Neural cell (in vitro differentiated cells): ENCODE results near the gene TBC1D16. TPM values are rescaled to one million over a fixed set of nuclear protein-coding genes. Genes with fewer than 3 reads are reported as not detected.

Experiments
- H2AFZ ChIP-seq: fragments of 200-600, 300-800 bp; sonication (generic), shearing (Covaris generic); 2 replicates; pipeline ENCODE4 v1.6.0; 2014; ENCODE audit warnings: low read depth, mild to moderate bottlenecking, antibody characterized with exemption, low read length, moderate library complexity
- H3F3A ChIP-seq: fragments of 200-600 bp; shearing (Covaris generic); 2 replicates; pipeline ENCODE4 v1.6.1; 2016; ENCODE audit warnings: mild to moderate bottlenecking, moderate library complexity, mixed read lengths, antibody characterized with exemption, low read length; ENCODE audit not compliant: insufficient read depth, poor library complexity, severe bottlenecking
- H3K27ac ChIP-seq: fragments of 200-600, 300-800 bp; sonication (generic), shearing (Covaris generic); 2 replicates; pipeline ENCODE4 v1.5.1; 2014; ENCODE audit warnings: mild to moderate bottlenecking, low read length, moderate library complexity
- H3K27me3 ChIP-seq: fragments of 300-800, 200-600 bp; sonication (generic), shearing (Covaris generic); 2 replicates; pipeline ENCODE4 v1.6.0; 2014; ENCODE audit warnings: mild to moderate bottlenecking, low read depth, low read length, moderate library complexity; ENCODE audit not compliant: insufficient read depth
- H3K36me3 ChIP-seq: fragments of 300-800, 200-600 bp; sonication (generic), shearing (Covaris generic); 2 replicates; pipeline ENCODE4 v1.5.1; 2014; ENCODE audit warnings: mild to moderate bottlenecking, antibody characterized with exemption, low read length, moderate library complexity; ENCODE audit not compliant: insufficient read depth
- H3K4me2 ChIP-seq: fragments of 300-800, 200-600 bp; sonication (generic), shearing (Covaris generic); 2 replicates; pipeline ENCODE4 v1.6.0; 2014; ENCODE audit warnings: mild to moderate bottlenecking, low read length
- H3K4me3 ChIP-seq: fragments of 300-800, 200-600 bp; sonication (generic), shearing (Covaris generic); 2 replicates; pipeline ENCODE4 v1.5.1; 2014; ENCODE audit warnings: mild to moderate bottlenecking, low read length, moderate library complexity
- H3K79me2 ChIP-seq: fragments of 200-600 bp; shearing (Covaris generic); replicated peaks from 2 replicates; pipeline ENCODE4 v1.6.0; 2014; ENCODE audit warnings: mild to moderate bottlenecking, low read length, moderate library complexity; ENCODE audit not compliant: insufficient read depth
- H3K9ac ChIP-seq: fragments of 300-800, 200-600 bp; sonication (generic), shearing (Covaris generic); 2 replicates; pipeline ENCODE4 v1.6.1; 2016; ENCODE audit warnings: mild to moderate bottlenecking, low read length, mixed read lengths
- H3K9me2 ChIP-seq: fragments of 200-600 bp; shearing (Covaris generic); 2 replicates; pipeline ENCODE4 v1.6.1; 2016; ENCODE audit warnings: mild to moderate bottlenecking, low read length, mixed read lengths; ENCODE audit not compliant: insufficient read depth
- H3K9me3 ChIP-seq: fragments of 200-600, 300-800 bp; sonication (generic), shearing (Covaris generic); 2 replicates; pipeline ENCODE4 v1.6.1; 2016; ENCODE audit warnings: mild to moderate bottlenecking, mixed run types, low read length, moderate library complexity, mixed read lengths
- H4K20me1 ChIP-seq: fragments of 200-600 bp; shearing (Covaris generic); 2 replicates; pipeline ENCODE4 v1.6.1; 2016; ENCODE audit warnings: mild to moderate bottlenecking, mixed run types; ENCODE audit not compliant: insufficient read depth
- EP300 ChIP-seq: fragments of 450-650 bp; conservative IDR thresholded peaks from 2 replicates; pipeline ENCODE4 v1.6.1; 2014; ENCODE audit warnings: antibody characterized with exemption, mild to moderate bottlenecking, moderate library complexity; ENCODE audit not compliant: poor library complexity, severe bottlenecking
- EZH2 ChIP-seq: fragments of 200-600, 300-800 bp; shearing (Covaris generic), sonication (generic); IDR thresholded peaks from 2 replicates; pipeline ENCODE4 v1.6.1; 2014; ENCODE audit warnings: antibody characterized with exemption, low read length, borderline replicate concordance, mild to moderate bottlenecking; ENCODE audit not compliant: insufficient read depth, poor library complexity, severe bottlenecking
- MXI1 ChIP-seq: fragments of 450-650 bp; conservative IDR thresholded peaks from 2 replicates; pipeline ENCODE4 v1.6.1; 2014; ENCODE audit warnings: antibody characterized with exemption, mild to moderate bottlenecking; ENCODE audit not compliant: poor library complexity, severe bottlenecking
- POLR2AphosphoS5 ChIP-seq: IDR thresholded peaks from 2 replicates; pipeline ENCODE4 v1.6.1; 2012
- RAD21 ChIP-seq: fragments of 450-650 bp; conservative IDR thresholded peaks from 2 replicates; pipeline ENCODE4 v1.6.1; 2014; ENCODE audit warnings: antibody characterized with exemption, mild to moderate bottlenecking, moderate library complexity
- SMC3 ChIP-seq: fragments of 450-650 bp; conservative IDR thresholded peaks from 2 replicates; pipeline ENCODE4 v1.6.1; 2014; ENCODE audit warnings: antibody characterized with exemption, mild to moderate bottlenecking, moderate library complexity; ENCODE audit not compliant: poor library complexity
- TAF1 ChIP-seq: IDR thresholded peaks from 2 replicates; pipeline ENCODE4 v1.6.1; 2012; ENCODE audit warnings: low read depth
- polyA plus RNA-seq: library from polyadenylated mRNA; depleted of rRNA; stranded (reverse); fragments of >200 nt; gene quantifications from 2 replicates; pipeline ENCODE4 v1.2.3, GENCODE V29; 2014
- TF ChIP-seq, protein P1 (sequence below): IDR thresholded peaks from 2 replicates; pipeline ENCODE4 v1.6.1; 2012; ENCODE audit warnings: borderline replicate concordance
- TF ChIP-seq, protein P2 (sequence below): fragments of 450-650 bp; IDR thresholded peaks from 2 replicates; pipeline ENCODE4 v1.5.1; 2014; ENCODE audit warnings: antibody characterized with exemption, mild to moderate bottlenecking, moderate library complexity; ENCODE audit not compliant: poor library complexity, severe bottlenecking

Gene TBC1D16
- polyA plus RNA-seq, 1 donor from 2014 or later: 19.8 TPM

- H3K79me2 ChIP-seq: no peaks in the 10 kb centered on the region
- H3K36me3 ChIP-seq: no peaks in the 10 kb centered on the region
- no peak overlapping the region for H3K4me2 ChIP-seq
- H4K20me1 ChIP-seq: no peaks in the 10 kb centered on the region
- H3K9ac ChIP-seq: no peak overlapping the region
- no peak overlapping the region for H3K27ac ChIP-seq
- H3K9me2 ChIP-seq: no peaks in the 10 kb centered on the region
- no peaks in the 10 kb centered on the region for H3K9me3 ChIP-seq
- no peak overlapping the region for H2AFZ ChIP-seq
- no peak overlapping the region for H3K4me3 ChIP-seq
- TF ChIP-seq MXI1 (no peak), SMC3 (no peak), EP300 (no peak), RAD21 (no peak)
- TF ChIP-seq, protein P1, sequence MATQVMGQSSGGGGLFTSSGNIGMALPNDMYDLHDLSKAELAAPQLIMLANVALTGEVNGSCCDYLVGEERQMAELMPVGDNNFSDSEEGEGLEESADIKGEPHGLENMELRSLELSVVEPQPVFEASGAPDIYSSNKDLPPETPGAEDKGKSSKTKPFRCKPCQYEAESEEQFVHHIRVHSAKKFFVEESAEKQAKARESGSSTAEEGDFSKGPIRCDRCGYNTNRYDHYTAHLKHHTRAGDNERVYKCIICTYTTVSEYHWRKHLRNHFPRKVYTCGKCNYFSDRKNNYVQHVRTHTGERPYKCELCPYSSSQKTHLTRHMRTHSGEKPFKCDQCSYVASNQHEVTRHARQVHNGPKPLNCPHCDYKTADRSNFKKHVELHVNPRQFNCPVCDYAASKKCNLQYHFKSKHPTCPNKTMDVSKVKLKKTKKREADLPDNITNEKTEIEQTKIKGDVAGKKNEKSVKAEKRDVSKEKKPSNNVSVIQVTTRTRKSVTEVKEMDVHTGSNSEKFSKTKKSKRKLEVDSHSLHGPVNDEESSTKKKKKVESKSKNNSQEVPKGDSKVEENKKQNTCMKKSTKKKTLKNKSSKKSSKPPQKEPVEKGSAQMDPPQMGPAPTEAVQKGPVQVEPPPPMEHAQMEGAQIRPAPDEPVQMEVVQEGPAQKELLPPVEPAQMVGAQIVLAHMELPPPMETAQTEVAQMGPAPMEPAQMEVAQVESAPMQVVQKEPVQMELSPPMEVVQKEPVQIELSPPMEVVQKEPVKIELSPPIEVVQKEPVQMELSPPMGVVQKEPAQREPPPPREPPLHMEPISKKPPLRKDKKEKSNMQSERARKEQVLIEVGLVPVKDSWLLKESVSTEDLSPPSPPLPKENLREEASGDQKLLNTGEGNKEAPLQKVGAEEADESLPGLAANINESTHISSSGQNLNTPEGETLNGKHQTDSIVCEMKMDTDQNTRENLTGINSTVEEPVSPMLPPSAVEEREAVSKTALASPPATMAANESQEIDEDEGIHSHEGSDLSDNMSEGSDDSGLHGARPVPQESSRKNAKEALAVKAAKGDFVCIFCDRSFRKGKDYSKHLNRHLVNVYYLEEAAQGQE: no peak
- no peaks in the 10 kb centered on the region for H3K27me3 ChIP-seq
- H3F3A ChIP-seq: no peaks in the 10 kb centered on the region
These were observed 26.8 kb downstream of the TBC1D16 start for GRCh38 chr17:80008848-80009247.

GRCh38 chr17:80008383-80008840 is 27.3 kb downstream of the TBC1D16 start:
- Histone ChIP-seq H3K27ac (no peak overlapping the region), H4K20me1 (no peaks in the 10 kb centered on the region)

More at GRCh38 chr17:80008383-80008840, 27.3 kb downstream of the TBC1D16 start:
- no peak for TF ChIP-seq EZH2
- TF ChIP-seq TAF1: no peak
- TF ChIP-seq, protein P2, sequence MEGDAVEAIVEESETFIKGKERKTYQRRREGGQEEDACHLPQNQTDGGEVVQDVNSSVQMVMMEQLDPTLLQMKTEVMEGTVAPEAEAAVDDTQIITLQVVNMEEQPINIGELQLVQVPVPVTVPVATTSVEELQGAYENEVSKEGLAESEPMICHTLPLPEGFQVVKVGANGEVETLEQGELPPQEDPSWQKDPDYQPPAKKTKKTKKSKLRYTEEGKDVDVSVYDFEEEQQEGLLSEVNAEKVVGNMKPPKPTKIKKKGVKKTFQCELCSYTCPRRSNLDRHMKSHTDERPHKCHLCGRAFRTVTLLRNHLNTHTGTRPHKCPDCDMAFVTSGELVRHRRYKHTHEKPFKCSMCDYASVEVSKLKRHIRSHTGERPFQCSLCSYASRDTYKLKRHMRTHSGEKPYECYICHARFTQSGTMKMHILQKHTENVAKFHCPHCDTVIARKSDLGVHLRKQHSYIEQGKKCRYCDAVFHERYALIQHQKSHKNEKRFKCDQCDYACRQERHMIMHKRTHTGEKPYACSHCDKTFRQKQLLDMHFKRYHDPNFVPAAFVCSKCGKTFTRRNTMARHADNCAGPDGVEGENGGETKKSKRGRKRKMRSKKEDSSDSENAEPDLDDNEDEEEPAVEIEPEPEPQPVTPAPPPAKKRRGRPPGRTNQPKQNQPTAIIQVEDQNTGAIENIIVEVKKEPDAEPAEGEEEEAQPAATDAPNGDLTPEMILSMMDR: peak; percentile 71
- no peak for TF ChIP-seq MXI1
- TF ChIP-seq, protein P1: no peak
- TF ChIP-seq EP300: no peak
- peak; percentile 58 for TF ChIP-seq SMC3
- peak; percentile 48 for TF ChIP-seq RAD21
- no peak for TF ChIP-seq POLR2AphosphoS5
- no peak overlapping the region for H3K4me2 ChIP-seq
- H3K9ac ChIP-seq: no peak overlapping the region
- H2AFZ ChIP-seq: no peak overlapping the region
- no peaks in the 10 kb centered on the region for H3K9me2 ChIP-seq
- H3K36me3 ChIP-seq: no peaks in the 10 kb centered on the region
- no peak overlapping the region for H3K4me3 ChIP-seq
- H3F3A ChIP-seq: no peaks in the 10 kb centered on the region
- no peaks in the 10 kb centered on the region for H3K27me3 ChIP-seq
- H3K9me3 ChIP-seq: no peaks in the 10 kb centered on the region
- no peaks in the 10 kb centered on the region for H3K79me2 ChIP-seq
